NCI-H187 (cell line): Measurements from ENCODE around the gene ADAM10.
"Not testable (repeated sequence)": the region's sequence is repeated elsewhere in the genome, so short reads cannot be mapped to it uniquely, and the experiment has no call there.

Source experiments
- DNase-seq, 2 experiments: peaks; one replicate each; lab custom pipeline; 2025; lab: John Stamatoyannopoulos, UW

The ADAM10 gene

DNA sequence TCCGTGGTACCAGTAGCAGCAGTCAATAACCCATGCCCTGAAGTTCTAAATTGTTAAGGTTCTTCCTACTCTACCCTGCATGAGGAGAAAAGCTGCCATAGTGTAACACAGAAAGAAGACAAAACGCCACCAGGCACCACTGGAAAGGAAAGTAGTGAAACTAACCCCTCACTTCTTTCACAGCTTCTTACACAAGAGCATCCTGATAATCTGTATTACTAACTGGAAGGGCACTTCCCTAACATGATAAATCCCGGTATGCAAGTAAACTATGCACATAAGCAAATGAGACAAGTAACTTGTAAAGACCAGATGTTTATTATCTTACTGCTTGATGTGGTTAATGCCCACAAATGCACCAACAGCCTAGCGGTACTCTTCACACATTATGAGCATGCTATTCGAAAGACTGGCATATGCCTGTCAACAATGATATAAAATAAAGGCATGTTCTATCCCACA lies 141.3 kb downstream of the ADAM10 start:
- DNase-seq: no peak

GRCh38 chr15:58606577-58607080 lies 142.9 kb downstream of the ADAM10 start:
- no peak for DNase-seq

DNA sequence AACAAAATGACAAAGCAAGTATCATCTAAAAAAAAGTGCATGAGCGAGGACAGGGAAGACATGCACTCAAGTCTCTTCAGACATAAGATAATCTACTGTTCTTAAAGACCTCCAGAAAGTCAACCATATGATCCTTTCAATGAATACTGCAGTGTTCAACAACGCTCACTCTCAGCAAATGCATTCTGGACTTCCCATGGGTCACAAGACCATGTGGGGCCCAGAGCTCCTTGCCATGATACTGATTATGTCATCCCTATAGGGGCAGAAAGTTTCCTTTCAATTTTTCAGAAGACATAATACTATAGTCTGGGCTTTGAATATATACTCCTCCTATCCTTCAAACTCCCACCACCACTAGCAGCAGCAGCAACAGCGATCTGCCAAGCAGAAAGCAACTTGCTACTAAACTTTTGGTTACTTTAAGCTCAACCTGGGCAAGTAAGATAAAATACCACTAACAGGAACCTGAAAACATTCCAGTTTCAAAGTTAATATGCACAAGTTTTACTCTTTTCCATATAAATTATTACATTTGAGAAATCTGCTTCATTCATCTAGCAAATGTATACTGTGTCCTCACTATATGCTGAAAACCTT lies 143.5 kb downstream of the ADAM10 start:
- DNase-seq: no peak

DNA sequence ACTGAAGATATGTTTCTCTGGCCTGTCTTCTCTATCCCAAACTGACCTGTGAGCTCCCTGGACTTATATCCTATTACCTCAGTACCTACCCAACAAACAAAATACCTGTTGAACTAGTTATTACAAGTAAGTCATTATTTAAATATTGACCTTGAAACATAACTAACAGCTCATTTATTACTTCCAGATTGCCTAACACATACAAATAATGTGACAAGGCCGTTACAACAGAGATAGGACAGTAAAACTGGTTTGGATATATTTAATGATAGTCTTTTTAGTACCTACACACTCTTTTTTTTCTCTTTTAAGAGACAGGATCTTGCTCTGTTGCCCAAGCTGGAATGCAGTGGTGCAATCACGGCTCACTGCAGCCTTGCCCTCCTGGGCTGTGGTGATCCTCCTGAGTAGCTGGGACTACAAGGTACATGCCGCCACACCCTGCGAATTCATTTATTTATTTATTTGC lies 145.0 kb downstream of the ADAM10 start:
- DNase-seq: no peak

DNA sequence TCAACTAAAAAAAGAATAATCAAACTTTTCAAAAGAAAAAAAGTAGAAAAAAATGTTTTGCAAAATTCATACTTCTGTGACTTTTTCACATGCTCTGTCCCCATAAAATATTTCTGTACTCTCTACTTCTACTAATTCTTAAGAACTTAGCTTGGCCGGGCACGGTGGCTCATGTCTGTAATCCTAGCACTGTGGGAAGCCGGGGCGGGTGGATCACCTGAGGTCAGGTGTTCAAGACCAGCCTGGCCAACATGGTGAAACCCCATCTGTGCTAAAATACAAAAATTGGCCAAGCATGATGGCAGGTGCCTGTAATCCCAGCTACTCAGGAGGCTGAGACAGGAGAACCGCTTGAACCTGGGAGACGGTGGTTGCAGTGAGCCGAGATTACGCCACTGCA lies 145.6 kb downstream of the ADAM10 start:
- DNase-seq: not testable (repeated sequence)

DNA sequence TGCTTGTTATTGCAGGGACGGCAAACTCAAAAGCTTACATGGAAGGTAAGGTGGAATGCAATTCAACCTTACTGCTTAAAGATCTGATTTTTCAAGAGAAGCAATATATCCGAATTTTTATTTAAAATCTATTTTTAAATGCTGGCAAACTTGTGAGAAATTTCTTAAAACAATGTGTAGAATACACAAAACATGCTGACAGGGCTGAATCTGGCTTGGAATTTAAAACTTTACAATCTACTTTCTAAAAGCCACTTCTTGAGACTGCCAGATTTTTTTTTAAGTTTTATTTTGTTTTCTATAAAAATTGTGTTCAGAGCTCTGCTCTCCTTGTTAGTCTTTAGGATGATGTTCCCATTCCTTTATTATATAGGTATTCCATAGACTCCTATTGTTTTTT lies 146.7 kb downstream of the ADAM10 start:
- DNase-seq: no peak

DNA sequence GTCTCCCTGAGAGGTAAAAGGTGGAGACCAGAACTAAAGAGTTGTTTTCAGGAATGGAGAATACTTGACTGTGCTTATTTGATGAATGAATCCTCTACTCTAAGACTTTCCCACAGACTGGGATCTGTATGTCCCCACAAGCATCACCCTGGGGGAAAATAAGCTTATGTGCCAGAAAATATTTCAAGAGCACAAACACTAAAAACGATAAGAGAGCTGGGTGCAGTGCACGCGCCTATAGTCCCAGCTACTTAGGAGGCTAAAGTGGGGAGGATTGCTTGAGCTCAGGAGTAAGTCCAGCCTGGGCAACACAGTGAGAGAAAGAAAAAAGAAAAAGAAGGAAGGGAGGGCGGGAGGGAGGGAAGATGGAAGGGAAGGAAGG lies 150.7 kb downstream of the ADAM10 start:
- no peak for DNase-seq

DNA sequence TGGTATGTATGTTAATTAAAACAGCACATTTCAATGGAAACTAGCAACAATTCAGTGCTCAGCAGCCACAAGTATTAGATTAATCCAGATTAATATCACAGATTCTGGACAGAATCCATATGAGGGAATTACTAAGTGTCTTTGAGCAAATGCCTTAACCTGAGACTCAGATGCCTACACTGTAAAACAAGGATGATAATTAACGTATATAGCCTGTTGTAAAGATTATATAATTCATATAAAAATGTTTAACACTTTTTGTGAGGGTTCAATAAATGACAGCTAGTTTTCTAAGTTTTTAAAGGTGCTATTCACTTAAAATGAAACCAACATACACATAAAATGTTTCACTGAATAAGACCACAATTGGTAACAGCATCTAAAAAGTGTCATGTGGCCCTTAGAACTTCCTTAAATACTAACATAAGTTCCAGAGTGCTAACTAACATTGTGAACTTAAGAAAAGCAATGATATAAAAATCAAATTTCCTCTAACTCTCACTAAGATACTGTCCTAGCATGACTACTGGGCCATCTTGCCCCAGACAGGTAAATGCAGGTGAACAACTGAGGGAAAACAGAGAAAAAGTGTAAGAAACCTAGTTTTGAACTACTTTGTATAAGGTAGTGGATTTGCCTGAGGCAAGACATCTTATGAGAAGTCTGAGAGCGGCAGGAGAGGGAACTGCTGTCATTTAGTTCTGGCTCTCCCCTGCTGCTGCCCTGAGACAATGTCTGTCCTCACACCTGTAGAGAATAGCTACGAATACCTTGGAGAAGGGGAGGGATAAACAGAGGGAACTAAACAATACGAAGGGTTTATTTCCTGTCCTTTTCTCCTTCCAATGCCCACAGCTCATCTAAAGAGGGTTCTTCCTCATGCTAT lies 151.3 kb downstream of the ADAM10 start:
- DNase-seq: no peak

GRCh38 chr15:58595516-58596263 lies 153.8 kb downstream of the ADAM10 start:
- no peak for DNase-seq

DNA sequence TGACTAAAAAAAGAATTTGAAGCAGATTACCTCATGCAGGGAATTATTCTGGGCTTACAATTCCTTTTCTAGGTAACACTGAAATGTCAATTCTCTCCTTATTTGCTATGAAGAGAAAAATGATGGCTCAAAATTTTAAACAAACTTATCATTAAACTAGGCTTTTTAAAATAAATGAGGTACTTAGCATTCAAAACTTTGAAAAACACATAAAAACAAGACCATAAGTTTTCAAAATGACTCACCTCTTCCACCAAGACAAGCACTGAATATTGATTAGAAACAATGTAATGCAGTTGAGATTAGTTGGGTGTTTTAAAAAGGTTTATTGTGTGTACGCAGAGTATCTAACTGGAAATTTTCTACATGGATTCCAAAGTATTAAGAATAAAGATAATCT lies 154.6 kb downstream of the ADAM10 start:
- DNase-seq: no peak

DNA sequence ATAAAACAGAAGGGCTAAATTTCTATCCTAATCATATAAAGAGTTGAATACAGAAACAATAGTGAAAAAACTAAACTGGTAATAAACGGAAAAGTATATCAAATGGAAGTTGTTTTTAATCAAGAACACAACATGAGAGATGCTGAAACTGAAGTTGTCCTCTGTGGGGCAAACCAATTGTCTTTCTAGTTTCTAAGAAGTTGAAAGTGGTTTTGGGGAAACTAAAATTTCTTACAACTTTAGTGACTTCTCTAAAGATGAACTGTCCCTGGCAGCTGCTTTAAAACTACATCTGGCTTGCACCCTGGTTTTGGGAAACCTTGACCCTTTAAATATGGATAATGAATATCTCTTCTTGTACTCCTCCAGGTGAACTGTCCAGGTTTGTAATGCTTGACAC lies 155.6 kb downstream of the ADAM10 start:
- DNase-seq: no peak

DNA sequence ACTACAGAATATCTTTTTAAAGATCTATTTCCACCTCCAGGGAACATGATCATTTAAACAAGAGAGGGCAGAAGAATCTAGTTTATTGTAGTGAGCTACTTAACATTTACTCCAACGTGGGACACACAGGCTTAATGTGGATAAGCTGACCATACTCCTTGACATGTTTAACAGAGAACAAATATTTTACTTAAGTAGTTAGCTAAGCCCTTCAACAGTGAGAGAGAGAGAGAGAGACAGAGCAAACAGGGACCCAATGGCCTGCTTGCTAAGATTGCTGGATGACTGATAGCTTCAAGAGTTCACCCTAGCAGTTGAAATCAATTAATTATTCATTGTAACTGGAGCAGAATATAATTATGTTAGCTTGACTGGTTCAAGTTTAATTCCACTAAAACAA lies 158.6 kb downstream of the ADAM10 start:
- no peak for DNase-seq

DNA sequence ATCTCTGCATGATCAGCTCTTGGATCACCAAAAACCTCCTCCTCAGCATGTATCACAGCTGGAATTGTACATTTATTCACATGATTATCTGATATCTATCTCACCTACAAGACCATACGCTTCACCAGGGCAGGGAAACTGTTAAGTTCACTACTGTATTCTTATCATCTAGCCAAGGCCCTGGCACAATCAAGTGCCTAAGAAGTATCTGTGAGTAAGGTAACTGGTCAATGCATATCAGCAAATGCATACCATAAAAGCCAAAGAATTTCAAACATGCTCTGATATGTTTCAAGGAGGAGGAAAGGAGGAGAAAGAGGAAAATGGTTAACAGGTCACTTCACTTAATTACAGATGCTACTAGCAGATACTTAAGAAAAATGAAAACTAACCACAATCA lies 159.3 kb downstream of the ADAM10 start:
- no peak for DNase-seq

DNA sequence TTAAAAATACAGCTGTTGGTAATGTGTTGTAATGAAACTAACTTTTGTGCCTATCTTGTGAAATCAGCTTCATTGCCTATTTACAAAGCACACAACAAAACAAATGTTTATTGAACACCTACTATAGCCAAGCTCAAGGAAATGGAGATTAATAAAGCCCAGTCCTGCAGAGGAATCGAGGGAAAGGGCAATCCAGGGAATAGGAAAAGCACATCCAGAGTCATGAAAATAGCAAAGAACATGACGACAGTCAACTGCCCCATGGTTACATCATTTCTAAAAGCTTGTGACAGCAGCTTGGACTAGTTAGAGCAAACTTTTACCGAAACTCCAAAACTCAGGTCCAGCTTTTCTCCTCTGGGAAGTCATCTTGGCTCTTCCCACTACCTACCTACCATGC lies 160.5 kb downstream of the ADAM10 start:
- DNase-seq: no peak

DNA sequence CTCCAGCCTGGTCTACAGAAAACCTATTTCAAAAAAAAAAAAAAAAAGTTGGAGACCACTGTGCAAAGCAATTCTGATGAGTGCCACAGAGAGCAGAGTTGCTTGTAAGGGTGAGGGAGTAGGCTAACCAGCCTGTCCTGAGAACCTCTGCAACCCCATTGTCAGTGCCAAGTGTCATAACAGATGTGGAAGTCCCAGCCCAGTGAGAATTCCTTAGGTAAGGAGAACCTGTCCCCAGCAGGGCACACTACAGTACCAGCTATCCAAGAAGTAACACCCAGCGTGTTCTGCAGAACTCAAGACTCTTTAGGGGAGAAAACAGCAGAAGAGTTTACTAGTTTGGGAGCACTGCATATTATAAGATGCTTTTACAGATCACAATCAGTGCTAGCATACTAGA lies 161.4 kb downstream of the ADAM10 start:
- DNase-seq: no peak

GRCh38 chr15:58587486-58587885 lies 162.0 kb downstream of the ADAM10 start:
- DNase-seq: no peak

- DNase-seq: no peak
These were observed 163.6 kb downstream of the ADAM10 start for GRCh38 chr15:58585693-58586443.

DNA sequence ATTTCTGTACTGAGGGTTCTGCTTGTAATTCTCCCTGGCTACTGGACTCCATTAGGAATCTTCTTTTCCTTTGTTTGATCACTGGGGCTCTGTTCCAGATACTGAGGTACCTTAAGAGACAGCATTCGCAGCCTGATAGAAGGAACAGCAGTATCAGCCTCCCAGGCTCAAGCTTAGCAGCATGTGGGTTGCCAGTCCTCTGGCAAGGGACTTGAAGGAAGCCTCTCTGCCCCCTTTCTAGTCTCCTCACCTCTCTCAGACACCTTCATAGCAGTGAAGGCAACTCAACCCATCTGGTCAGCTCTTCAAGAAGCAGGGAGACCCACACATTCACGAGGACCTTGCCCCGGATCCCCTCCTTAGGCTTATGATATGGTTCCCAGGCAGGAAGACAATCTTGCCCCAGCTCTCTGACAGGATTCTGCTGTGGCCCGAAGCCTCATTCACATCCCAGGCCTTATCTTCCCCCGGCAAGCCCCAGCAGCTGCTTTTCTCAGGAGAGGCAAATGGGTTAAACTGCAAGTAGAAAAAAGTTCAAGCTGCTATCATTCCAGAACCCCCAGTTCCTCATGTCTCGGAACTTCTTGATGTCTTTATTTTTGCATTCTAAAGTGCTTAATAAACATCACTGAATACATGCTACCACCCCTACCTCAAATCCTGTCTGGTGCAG lies 164.6 kb downstream of the ADAM10 start:
- DNase-seq: no peak

DNA sequence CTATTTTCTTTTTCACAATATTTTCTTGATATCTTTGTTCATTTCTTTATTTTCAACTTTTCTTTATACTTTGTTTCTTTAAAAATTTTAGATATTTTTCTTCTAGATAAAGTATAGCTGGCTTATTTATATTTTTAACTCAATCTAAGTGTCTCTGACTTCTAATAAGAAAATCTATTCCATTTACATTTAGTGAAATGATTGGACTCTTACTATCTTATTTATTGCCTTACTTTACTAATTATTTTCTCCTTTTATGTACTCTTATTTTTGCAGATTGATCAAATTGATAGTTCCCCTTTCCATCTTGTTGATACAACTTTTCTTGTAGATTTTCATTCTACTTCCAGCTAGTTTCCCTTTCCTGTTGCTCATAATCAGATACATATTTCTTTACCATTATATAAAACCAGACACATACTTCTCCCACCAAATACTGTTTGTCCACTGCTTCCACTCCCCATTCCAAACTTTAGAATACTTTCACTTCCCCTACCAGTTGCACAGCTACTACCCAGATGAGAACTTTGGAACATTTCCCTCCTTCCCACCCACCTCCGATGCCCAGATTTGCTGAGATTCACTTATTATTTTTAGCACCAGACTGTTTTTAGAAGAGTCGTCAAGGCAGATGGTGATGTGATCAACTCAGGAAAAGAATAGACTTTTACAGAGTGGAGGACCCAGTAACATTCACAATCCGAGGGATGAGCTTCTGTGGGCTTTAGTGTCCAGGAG lies 166.2 kb downstream of the ADAM10 start:
- no peak for DNase-seq

DNA sequence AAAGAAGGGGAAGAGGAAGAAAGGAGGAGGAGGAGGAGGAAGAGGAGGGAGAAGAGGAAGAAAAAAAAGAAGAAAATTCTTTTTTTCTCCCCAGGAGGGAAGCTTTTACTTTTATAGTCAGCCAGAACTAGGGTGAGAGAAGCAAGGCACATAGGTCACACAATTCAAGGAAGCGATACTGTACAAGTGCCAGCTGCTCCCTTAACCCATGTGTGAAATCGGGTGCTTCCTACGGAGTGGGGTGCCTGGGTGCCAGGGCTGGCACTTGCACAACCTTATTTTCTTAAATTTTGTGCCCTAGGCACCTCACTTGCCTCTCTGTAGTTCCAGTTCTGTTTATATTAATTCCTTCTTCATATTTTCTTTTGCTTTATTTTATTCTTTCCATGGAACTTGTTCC lies 167.3 kb downstream of the ADAM10 start:
- DNase-seq: no peak

- no peak for DNase-seq
These were observed 172.8 kb downstream of the ADAM10 start for GRCh38 chr15:58576657-58577056.
